B cell (primary cell): ENCODE data around the gene TSPOAP1. TPM values are rescaled to one million over a fixed set of nuclear protein-coding genes. Genes with fewer than 3 reads are reported as not detected.

Experiments
- ATAC-seq: fragments of 200-7000 bp; cut with Tn5 transposase; one replicate; pipeline ENCODE4 v1.10.0; 2021; ENCODE audit warnings: low read depth, mild to moderate bottlenecking, moderate number of reproducible peaks, moderate library complexity
- CTCF ChIA-PET: fragments of 350-600 bp; sonication (Branson Sonifier 250); formaldehyde crosslinking; loops from one replicate; lab custom pipeline; 2021; ENCODE audit warnings: antibody characterized with exemption, inconsistent platforms; lab: Charles Lee
- POLR2A ChIA-PET: fragments of 350-600 bp; sonication (Branson Sonifier 250); formaldehyde crosslinking; loops from one replicate; lab custom pipeline; 2021; ENCODE audit warnings: antibody characterized with exemption; lab: Charles Lee
- DNase-seq: peaks from one replicate; pipeline ENCODE4 v3.0.0; 2013
- H2AFZ ChIP-seq: 2 replicates; pipeline ENCODE4 v1.6.1; 2012; ENCODE audit warnings: mild to moderate bottlenecking, low read depth, low read length; ENCODE audit not compliant: insufficient read depth, poor library complexity, severe bottlenecking
- H3K27ac ChIP-seq, 2 donors: 1 replicate in 1 of 2; 2 replicates in 1 of 2; pipeline ENCODE4 v1.5.1; 2012 to 2013; ENCODE audit warnings: low read length in 2 of 2, mild to moderate bottlenecking in 2 of 2, moderate library complexity in 1 of 2
- H3K27me3 ChIP-seq, 4 experiments: fragments of 200-600 bp in 1 of 4; sonication (generic) in 1 of 4; replicated peaks in 1 of 4; 1 replicate in 2 of 4; 2 replicates in 2 of 4; pipeline versions ENCODE4 v1.6.1 to v1.7.0; 2013 to 2016; ENCODE audit warnings: low read length in 3 of 4, mild to moderate bottlenecking in 2 of 4, mixed read lengths in 1 of 4, moderate library complexity in 1 of 4; ENCODE audit not compliant: insufficient read depth in 4 of 4, control insufficient read depth in 3 of 4; ENCODE audit errors: control extremely low read depth in 1 of 4
- H3K36me3 ChIP-seq, 2 experiments: replicated peaks in 1 of 2; 1 replicate in 1 of 2; 2 replicates in 1 of 2; pipeline versions ENCODE4 v1.6.1 to v1.7.1; 2013; ENCODE audit warnings: low read length in 1 of 2; ENCODE audit not compliant: insufficient read depth in 2 of 2, control insufficient read depth in 1 of 2; ENCODE audit errors: control extremely low read depth in 1 of 2, extremely low read depth in 1 of 2
- H3K4me1 ChIP-seq, 2 donors: fragments of 200-600 bp in 1 of 2; sonication (generic) in 1 of 2; 1 replicate in 1 of 2; 2 replicates in 1 of 2; pipeline versions ENCODE4 v1.5.1 to v1.6.1; 2013 to 2017; ENCODE audit warnings: low read length in 2 of 2; ENCODE audit not compliant: control insufficient read depth in 2 of 2, insufficient read depth in 2 of 2
- H3K4me2 ChIP-seq: replicated peaks from 2 replicates; pipeline ENCODE3; 2012; ENCODE audit warnings: mild to moderate bottlenecking, low read depth, low read length; ENCODE audit not compliant: poor library complexity, severe bottlenecking
- H3K4me3 ChIP-seq, 5 experiments: fragments of 200-600 bp in 1 of 5; sonication (generic) in 1 of 5; 1 replicate in 3 of 5; 2 replicates in 2 of 5; pipeline versions ENCODE4 v1.5.1 to v1.7.0; 2011 to 2016; ENCODE audit warnings: low read length in 4 of 5, mild to moderate bottlenecking in 4 of 5, low read depth in 2 of 5, control low read depth in 1 of 5, moderate library complexity in 1 of 5; ENCODE audit not compliant: insufficient read depth in 1 of 5; ENCODE audit errors: control extremely low read depth in 1 of 5, extremely low read depth in 1 of 5
- H3K79me2 ChIP-seq: fragments of 200-600 bp; sonication (generic); one replicate; pipeline ENCODE4 v1.6.0; 2016; ENCODE audit warnings: low read length; ENCODE audit not compliant: control insufficient read depth, insufficient read depth
- H3K9ac ChIP-seq: fragments of 200-600 bp; sonication (generic); 2 replicates; pipeline ENCODE4 v1.6.1; 2017; ENCODE audit warnings: mild to moderate bottlenecking, low read length, moderate library complexity
- H3K9me3 ChIP-seq, 3 donors: one replicate each; pipeline versions ENCODE4 v1.6.1 to v1.7.1; 2013; ENCODE audit warnings: low read length in 2 of 3; ENCODE audit not compliant: control insufficient read depth in 2 of 3, insufficient read depth in 1 of 3; ENCODE audit errors: control extremely low read depth in 1 of 3
- H4K20me1 ChIP-seq: 2 replicates; pipeline ENCODE4 v1.6.0; 2012; ENCODE audit warnings: mild to moderate bottlenecking, low read length; ENCODE audit not compliant: insufficient read depth, control insufficient read depth, poor library complexity, severe bottlenecking
- H3K27ac Mint-ChIP-seq: one replicate; pipeline ENCODE4 v1.8.0; 2021; ENCODE audit warnings: mixed read lengths
- H3K27me3 Mint-ChIP-seq: one replicate; pipeline ENCODE4 v1.8.0; 2021; ENCODE audit warnings: mixed read lengths
- H3K4me1 Mint-ChIP-seq: one replicate; pipeline ENCODE4 v1.8.0; 2021; ENCODE audit warnings: mixed read lengths
- H3K4me3 Mint-ChIP-seq: one replicate; pipeline ENCODE4 v1.8.0; 2021; ENCODE audit warnings: mixed read lengths
- H3K9me3 Mint-ChIP-seq: one replicate; pipeline ENCODE4 v1.8.0; 2022; ENCODE audit warnings: mixed read lengths; ENCODE audit not compliant: insufficient read depth
- EZH2 ChIP-seq: IDR thresholded peaks from 2 replicates; pipeline ENCODE4 v1.6.1; 2012; ENCODE audit warnings: borderline replicate concordance, low read depth, mild to moderate bottlenecking, moderate library complexity, low read length; ENCODE audit not compliant: insufficient read depth, poor library complexity, severe bottlenecking
- WGBS: methylation state at CpG from one replicate; pipeline ENCODE4 v1.1.5; 2013; ENCODE audit warnings: missing lambda C conversion rate; ENCODE audit not compliant: insufficient coverage; 5-methylcytosine and 5-hydroxymethylcytosine counted together
- intact Hi-C: fragments of 100-400 bp; cut with micrococcal nuclease; formaldehyde crosslinking; loops from one replicate; pipeline ENCODE4 v1.10.0; 2022
- polyA plus RNA-seq: library from polyadenylated mRNA; depleted of rRNA; stranded (reverse); fragments of >200 nt; gene quantifications from 2 replicates; pipeline ENCODE4 v1.2.3, GENCODE V29; 2012
- total RNA-seq, 2 donors: library from RNA; stranded (reverse); fragments of 120-200 nt in 1 of 2; gene quantifications; 1 replicate in 1 of 2; 2 replicates in 1 of 2; pipeline versions ENCODE4 v1.2.3 to v1.2.4, GENCODE V29; 2013 to 2022
- TF ChIP-seq, protein P1 (sequence below): fragments of 200-600 bp; IDR thresholded peaks from one replicate; pipeline ENCODE4 v1.8.0; 2022; ENCODE audit warnings: antibody characterized with exemption, mild to moderate bottlenecking

Gene TSPOAP1
- total and polyA plus RNA-seq, 2 donors (not counting 1 experiment from before 2014, with no cell fraction given) = 10.8 to 30.7 TPM

DNA sequence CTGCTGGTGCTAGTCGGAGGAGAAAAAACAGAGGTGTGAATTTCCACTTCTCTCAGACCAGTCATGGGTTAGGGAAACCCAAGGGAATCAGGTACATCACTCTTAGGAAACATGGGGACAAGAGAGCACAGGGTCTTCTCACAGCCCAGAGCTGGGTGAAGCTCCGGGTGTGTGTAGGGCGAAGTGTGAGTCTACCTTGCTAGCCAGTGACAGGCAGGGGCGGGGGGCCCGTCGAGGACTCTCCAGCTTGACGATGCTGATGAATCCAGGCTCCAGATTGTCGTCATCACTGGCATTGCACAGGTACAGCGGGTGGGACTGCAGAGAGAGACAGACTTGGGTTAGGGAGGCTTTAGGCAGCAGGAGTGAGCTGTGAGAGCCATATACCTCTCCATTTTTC lies 42.1 kb upstream of the TSPOAP1 start:
- no peaks in the 10 kb centered on the region for H3K9me3 ChIP-seq
- TF ChIP-seq, protein P1, sequence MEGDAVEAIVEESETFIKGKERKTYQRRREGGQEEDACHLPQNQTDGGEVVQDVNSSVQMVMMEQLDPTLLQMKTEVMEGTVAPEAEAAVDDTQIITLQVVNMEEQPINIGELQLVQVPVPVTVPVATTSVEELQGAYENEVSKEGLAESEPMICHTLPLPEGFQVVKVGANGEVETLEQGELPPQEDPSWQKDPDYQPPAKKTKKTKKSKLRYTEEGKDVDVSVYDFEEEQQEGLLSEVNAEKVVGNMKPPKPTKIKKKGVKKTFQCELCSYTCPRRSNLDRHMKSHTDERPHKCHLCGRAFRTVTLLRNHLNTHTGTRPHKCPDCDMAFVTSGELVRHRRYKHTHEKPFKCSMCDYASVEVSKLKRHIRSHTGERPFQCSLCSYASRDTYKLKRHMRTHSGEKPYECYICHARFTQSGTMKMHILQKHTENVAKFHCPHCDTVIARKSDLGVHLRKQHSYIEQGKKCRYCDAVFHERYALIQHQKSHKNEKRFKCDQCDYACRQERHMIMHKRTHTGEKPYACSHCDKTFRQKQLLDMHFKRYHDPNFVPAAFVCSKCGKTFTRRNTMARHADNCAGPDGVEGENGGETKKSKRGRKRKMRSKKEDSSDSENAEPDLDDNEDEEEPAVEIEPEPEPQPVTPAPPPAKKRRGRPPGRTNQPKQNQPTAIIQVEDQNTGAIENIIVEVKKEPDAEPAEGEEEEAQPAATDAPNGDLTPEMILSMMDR = no peak
- TF ChIP-seq EZH2 = no peak
- POLR2A ChIA-PET = no interaction called here
- no peaks in the 10 kb centered on the region for H3K36me3 ChIP-seq
- intact Hi-C loops = no loop called here
- 96% methylated on average over 6 of the region's 9 CpGs for WGBS
- H4K20me1 ChIP-seq = no peaks in the 10 kb centered on the region
- Mint-ChIP-seq H3K27me3 (no peaks in the 10 kb centered on the region), H3K4me1 (peaks cover 31% of the 10 kb centered on the region), H3K9me3 (no peaks in the 10 kb centered on the region), H3K4me3 (peak overlapping the region; percentile 46), H3K27ac (peak overlapping the region; percentile 8)
- H2AFZ ChIP-seq = no peak overlapping the region
- ATAC-seq = no peak
- H3K27me3 ChIP-seq = no peaks in the 10 kb centered on the region
- no peak overlapping the region for H3K27ac ChIP-seq
- no peaks in the 10 kb centered on the region for H3K79me2 ChIP-seq
- H3K4me1 ChIP-seq = peaks cover 15 to 30% of the 10 kb centered on the region in 2 donors
- CTCF ChIA-PET = interaction anchor here (1.0 to 9.3 kb wide), 2 partner anchors 25 to 54 kb away, joined by 4 to 65 read pairs; no protein-coding TSS in a partner anchor
- H3K4me2 ChIP-seq = peak overlapping the region; percentile 26
- H3K9ac ChIP-seq = no peak overlapping the region
- H3K4me3 ChIP-seq = no peak overlapping the region
- DNase-seq = no peak

DNA sequence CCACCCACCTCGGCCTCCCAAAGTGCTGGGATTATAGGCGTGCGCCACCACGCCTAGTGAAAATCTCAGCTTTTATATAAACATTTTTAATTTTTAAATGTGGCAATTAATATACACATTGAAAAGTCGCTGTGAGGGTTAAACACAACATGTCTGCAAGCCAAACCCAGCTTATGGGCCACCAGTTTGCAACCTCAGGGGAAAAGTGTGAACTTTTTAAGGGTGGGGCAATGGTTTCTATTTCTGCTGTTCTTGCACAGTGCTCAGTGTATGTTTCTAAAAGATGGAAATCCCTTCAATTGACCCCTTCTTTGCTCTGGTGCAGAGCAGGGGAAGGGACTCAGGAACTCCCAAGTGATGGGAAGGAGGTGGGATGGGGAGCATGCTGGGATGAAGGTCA lies 41.7 kb upstream of the TSPOAP1 start:
- ATAC-seq = no peak

More for the DNA sequence above, 41.7 kb upstream of the TSPOAP1 start:
- no peak for TF ChIP-seq EZH2
- TF ChIP-seq, protein P1 = no peak
- H3K36me3 ChIP-seq = no peaks in the 10 kb centered on the region
- no peak overlapping the region for H2AFZ ChIP-seq
- no peaks in the 10 kb centered on the region for H4K20me1 ChIP-seq
- Mint-ChIP-seq H3K27me3 (no peaks in the 10 kb centered on the region), H3K27ac (peak overlapping the region; percentile 8), H3K9me3 (no peaks in the 10 kb centered on the region), H3K4me3 (peak overlapping the region; percentile 46), H3K4me1 (peaks cover 31% of the 10 kb centered on the region)
- no peak overlapping the region for H3K9ac ChIP-seq
- no peak for DNase-seq
- H3K4me3 ChIP-seq = no peak overlapping the region
- H3K9me3 ChIP-seq = no peaks in the 10 kb centered on the region
- intact Hi-C loops = no loop called here
- no CpG with 5 or more reads among the region's 5 CpGs for WGBS
- ChIA-PET POLR2A (no interaction called here), CTCF (interaction anchor here (1.0 to 9.3 kb wide), 3 partner anchors 24 to 53 kb away, joined by 4 to 65 read pairs (median 6); partner anchors contain the start of gene RNF43)
- H3K4me1 ChIP-seq = peaks cover 15 to 30% of the 10 kb centered on the region in 2 donors
- H3K79me2 ChIP-seq = no peaks in the 10 kb centered on the region
- H3K27me3 ChIP-seq = no peaks in the 10 kb centered on the region
- H3K27ac ChIP-seq = no peak overlapping the region
- peak overlapping the region; percentile 26 for H3K4me2 ChIP-seq
